ENCODE results near the gene ADGRG7.
A peak's percentile ranks its signal among the peaks of the same experiment; 100 is the strongest.

Gene ADGRG7

DNA sequence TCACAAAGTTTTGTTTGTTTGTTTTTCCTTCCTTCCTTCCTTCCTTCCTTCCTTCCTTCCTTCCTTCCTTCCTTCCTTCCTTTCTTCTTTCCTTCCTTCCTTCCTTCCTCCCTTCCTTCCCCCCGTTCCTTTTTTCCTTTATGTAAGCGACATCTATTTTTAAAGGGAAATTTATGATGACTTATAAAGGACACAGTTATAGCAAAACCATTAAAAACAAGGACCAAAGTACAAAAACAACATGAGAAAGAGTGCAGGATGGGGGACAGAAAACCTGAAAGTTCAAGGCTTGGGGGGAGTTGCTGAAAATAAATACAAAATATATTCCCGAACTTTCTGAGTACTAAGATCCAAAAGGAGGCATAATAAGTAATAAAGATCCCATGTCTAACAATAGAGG lies 1.8 kb downstream of the ADGRG7 start:
- no peak overlapping the region for H3K4me3 ChIP-seq (ENCODE audit: low read depth, low read length)
- TF ChIP-seq, protein P1, sequence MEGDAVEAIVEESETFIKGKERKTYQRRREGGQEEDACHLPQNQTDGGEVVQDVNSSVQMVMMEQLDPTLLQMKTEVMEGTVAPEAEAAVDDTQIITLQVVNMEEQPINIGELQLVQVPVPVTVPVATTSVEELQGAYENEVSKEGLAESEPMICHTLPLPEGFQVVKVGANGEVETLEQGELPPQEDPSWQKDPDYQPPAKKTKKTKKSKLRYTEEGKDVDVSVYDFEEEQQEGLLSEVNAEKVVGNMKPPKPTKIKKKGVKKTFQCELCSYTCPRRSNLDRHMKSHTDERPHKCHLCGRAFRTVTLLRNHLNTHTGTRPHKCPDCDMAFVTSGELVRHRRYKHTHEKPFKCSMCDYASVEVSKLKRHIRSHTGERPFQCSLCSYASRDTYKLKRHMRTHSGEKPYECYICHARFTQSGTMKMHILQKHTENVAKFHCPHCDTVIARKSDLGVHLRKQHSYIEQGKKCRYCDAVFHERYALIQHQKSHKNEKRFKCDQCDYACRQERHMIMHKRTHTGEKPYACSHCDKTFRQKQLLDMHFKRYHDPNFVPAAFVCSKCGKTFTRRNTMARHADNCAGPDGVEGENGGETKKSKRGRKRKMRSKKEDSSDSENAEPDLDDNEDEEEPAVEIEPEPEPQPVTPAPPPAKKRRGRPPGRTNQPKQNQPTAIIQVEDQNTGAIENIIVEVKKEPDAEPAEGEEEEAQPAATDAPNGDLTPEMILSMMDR (conservative IDR thresholded peaks at IDR 0.05; ENCODE audit: low read depth, low read length), result no peak
- no peak for DNase-seq (ENCODE audit: low read depth)

DNA sequence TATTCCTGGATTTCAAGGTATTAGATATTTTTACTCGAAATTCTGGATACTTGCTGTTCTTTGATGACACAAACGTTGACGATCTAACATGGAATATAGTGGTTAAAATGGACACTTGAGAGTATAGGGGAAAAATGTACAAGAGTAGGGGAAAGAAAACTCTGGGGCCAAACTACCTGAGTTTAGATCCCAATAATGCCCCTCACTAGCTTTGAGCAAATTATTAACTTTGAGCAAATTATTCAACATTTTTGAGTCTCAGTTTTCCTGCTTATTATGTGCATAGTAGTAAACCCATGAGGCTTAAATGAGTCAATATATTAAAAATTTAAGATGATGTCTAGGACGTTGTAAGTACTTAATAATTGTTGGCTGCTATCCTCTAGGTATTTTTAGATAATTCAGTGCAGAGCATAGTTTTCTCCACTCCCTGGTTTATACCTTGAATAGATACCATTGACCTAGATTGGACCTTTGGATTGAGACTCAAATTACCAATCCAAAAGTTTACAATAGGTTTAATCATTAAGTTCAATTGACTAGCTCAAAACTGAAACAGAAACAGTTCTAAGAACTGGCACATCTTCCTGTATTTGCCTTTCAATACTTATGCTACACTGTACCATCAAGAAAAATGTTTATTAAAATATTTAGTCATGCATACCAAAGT lies 4.5 kb downstream of the ADGRG7 start:
- H3K4me3 ChIP-seq (ENCODE audit: low read depth, low read length), result no peak overlapping the region
- DNase-seq (ENCODE audit: low read depth), result no peak
- TF ChIP-seq, protein P1 (conservative IDR thresholded peaks at IDR 0.05; ENCODE audit: low read depth, low read length), result no peak

DNA sequence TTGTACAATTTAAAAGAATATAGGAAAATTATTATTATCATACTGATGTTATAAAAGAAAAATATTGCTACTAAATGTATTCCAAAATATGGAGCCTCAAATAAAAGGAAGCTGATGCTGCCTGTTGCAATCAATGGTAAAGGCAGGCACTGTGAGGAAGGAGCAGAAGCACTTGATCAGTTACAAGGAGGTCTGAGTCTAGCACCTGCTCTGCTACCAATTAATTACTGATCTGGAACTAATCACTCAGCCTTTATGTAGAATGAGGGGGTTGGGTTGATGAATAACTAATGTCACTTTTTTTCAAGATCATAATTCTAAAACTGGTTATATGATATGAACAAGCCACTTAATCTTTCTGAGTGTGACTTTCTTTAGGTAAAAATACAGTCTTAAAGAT lies 5.5 kb downstream of the ADGRG7 start:
- DNase-seq (ENCODE audit: low read depth), result no peak
- TF ChIP-seq, protein P1 (conservative IDR thresholded peaks at IDR 0.05; ENCODE audit: low read depth, low read length), result no peak
- no peak overlapping the region for H3K4me3 ChIP-seq (ENCODE audit: low read depth, low read length)

DNA sequence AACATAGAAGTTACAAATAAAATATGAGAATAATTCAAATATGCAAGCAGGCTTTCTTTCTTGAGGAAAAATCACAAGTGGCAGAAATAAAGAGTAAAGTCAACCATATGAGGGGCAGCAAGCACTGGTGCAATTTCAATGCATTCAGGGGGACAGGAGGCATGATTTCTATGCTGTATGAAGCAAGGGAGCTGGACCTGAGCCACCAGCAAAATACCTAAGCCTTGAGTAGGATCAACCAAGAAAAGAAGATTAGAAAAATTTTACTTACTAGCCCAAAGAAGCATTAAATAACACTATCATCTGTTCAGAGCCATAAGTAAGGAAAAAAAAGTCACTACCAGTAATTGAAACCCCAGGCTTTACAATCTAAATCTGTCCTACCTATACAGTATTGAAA lies 6.3 kb downstream of the ADGRG7 start:
- H3K4me3 ChIP-seq (ENCODE audit: low read depth, low read length), result no peak overlapping the region
- TF ChIP-seq, protein P1 (conservative IDR thresholded peaks at IDR 0.05; ENCODE audit: low read depth, low read length), result no peak
- DNase-seq (ENCODE audit: low read depth), result peak; percentile 65

DNA sequence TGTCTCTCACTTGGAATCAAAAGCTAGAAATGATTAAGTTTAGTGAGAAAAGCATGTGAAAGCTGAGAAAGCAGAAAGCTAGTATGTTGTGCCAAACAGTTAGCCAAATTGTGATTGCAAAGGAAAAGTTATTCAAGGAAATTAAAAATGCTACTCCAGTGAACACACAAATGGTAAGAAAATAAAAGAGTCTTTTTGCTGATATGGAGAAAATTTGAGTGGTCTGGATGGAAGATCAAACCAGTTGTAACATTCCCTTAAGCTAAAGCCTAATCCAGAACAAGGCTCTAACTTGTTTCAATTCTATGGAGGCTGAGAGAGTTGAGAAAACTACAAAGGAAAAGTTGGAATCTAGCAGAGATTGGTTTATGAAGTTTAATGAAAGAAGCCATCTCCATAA lies 11.8 kb downstream of the ADGRG7 start:
- TF ChIP-seq, protein P1 (conservative IDR thresholded peaks at IDR 0.05; ENCODE audit: low read depth, low read length), result no peak
- DNase-seq (ENCODE audit: low read depth), result no peak
- no peak overlapping the region for H3K4me3 ChIP-seq (ENCODE audit: low read depth, low read length)

DNA sequence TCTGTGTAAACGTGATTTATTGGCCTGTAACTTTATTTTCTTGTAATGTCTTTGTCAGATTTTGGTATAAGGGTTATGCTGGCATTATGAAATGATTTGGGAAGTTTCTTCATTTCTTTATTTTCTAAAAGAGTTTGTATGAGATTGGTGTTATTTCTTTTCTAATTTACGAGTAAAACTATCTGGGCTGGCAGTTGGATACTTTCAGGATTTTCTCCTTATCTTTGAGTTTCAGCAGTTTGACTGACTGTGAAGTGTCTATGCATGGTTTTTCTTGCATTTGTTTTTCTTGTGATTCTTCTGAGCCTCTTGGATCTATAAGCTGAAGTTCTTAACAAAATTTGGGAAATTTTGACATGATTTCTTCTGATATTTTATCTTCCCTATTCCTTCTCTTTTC lies 18.1 kb downstream of the ADGRG7 start:
- TF ChIP-seq, protein P1 (conservative IDR thresholded peaks at IDR 0.05; ENCODE audit: low read depth, low read length), result no peak
- no peak for DNase-seq (ENCODE audit: low read depth)
- no peak overlapping the region for H3K4me3 ChIP-seq (ENCODE audit: low read depth, low read length)

DNA sequence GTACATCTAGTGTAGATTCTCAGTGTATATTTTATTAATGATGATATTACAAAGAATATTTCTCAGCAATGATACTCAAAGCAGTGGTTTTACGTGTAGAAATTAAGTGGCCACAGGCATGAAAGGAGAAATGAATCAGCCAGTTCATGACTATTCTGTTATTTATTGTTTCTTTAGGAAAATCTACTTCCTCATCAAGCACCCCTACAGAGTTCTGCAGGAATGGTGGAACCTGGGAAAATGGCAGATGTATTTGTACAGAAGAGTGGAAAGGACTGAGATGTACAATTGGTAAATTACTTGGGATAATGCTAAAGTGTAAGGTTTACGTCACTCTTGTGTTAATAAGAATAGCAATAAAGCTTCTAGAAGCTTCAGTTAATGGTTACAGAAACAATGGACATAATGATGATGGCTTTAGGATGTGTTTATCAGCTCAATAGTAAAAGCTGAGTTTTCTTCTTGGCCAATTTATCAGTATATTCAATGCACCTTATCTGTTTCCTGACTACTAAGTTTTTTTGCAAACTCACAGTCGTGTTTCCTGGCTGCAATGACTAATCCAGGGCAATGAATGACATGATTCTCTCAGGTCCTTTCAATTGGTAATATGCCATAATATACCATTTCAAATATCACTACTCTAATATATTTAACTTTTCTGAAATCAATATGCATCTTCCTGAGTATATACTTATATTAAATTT lies 20.2 kb downstream of the ADGRG7 start:
- H3K4me3 ChIP-seq (ENCODE audit: low read depth, low read length), result no peak overlapping the region
- TF ChIP-seq, protein P1 (conservative IDR thresholded peaks at IDR 0.05; ENCODE audit: low read depth, low read length), result no peak
- no peak for DNase-seq (ENCODE audit: low read depth)

All from choroid plexus epithelial cell (primary cell).